Measurements from ENCODE around the gene MPV17L2. TPM values are rescaled to one million over a fixed set of nuclear protein-coding genes. Genes with fewer than 3 reads are reported as not detected.

MPV17L2 gene
- total and polyA plus RNA-seq, 2 donors (not counting 3 experiments of a cell fraction or from before 2014, with no cell fraction given) = 13.8 to 27.6 TPM

DNA sequence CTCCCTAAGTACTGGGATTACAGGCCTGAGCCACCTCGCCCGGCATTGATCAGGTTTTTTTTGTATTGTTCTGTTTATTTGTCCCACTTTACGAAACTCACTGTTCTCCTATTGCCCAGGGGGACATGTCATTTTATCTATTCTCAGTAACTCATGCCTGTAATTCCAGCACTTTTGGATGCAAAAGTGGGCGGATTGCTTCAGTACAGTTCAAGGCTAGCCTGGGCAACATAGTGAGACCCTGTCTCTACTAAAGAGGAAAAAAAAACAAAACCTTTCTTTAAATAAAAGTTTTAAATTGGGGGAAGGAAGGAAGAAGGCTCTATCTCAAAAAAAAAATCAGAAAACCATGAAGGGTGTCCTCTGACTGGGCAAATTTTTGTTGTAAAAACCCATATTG is 2.7 kb upstream of the MPV17L2 start:
- no peak for TF ChIP-seq POLR2AphosphoS5 (IDR thresholded peaks at IDR 0.05; ENCODE audit: insufficient read depth, low read depth, low read length)
- TF ChIP-seq FOS (IDR thresholded peaks at IDR 0.05; ENCODE audit: borderline replicate concordance, insufficient read depth, low read length) = no peak
- TF ChIP-seq MYC (IDR thresholded peaks at IDR 0.05; ENCODE audit: low read depth, low read length) = no peak
- TF ChIP-seq JUN (IDR thresholded peaks at IDR 0.05; ENCODE audit: borderline replicate concordance, insufficient read depth, insufficient read length, low read depth) = no peak
- no peak for TF ChIP-seq EZH2 (IDR thresholded peaks at IDR 0.05; ENCODE audit: borderline replicate concordance, low read depth, low read length, severe bottlenecking)
- TF ChIP-seq, protein P1, sequence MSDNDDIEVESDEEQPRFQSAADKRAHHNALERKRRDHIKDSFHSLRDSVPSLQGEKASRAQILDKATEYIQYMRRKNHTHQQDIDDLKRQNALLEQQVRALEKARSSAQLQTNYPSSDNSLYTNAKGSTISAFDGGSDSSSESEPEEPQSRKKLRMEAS (IDR thresholded peaks at IDR 0.05; ENCODE audit: insufficient read depth, insufficient read length) = no peak
- no peak for TF ChIP-seq POLR2A (IDR thresholded peaks at IDR 0.05; ENCODE audit: low read depth, low read length)
- TF ChIP-seq GATA2 (IDR thresholded peaks at IDR 0.05; ENCODE audit: insufficient read depth, insufficient read length, low read depth, low read length) = no peak
- TF ChIP-seq, protein P2, sequence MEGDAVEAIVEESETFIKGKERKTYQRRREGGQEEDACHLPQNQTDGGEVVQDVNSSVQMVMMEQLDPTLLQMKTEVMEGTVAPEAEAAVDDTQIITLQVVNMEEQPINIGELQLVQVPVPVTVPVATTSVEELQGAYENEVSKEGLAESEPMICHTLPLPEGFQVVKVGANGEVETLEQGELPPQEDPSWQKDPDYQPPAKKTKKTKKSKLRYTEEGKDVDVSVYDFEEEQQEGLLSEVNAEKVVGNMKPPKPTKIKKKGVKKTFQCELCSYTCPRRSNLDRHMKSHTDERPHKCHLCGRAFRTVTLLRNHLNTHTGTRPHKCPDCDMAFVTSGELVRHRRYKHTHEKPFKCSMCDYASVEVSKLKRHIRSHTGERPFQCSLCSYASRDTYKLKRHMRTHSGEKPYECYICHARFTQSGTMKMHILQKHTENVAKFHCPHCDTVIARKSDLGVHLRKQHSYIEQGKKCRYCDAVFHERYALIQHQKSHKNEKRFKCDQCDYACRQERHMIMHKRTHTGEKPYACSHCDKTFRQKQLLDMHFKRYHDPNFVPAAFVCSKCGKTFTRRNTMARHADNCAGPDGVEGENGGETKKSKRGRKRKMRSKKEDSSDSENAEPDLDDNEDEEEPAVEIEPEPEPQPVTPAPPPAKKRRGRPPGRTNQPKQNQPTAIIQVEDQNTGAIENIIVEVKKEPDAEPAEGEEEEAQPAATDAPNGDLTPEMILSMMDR (IDR thresholded peaks at IDR 0.05; ENCODE audit: extremely low read depth in 1 of 2, insufficient read depth in 1 of 2, low read depth in 1 of 2, low read length in 2 of 2) = no peak
- Histone ChIP-seq H3K4me2 (ENCODE audit: insufficient read depth, low read length) (no peak overlapping the region), H3K27ac (ENCODE audit: insufficient read depth, low read depth, low read length) (no peak overlapping the region), H3K4me1 (ENCODE audit: control insufficient read depth, extremely low read depth, insufficient read depth, low read length) (peaks cover 14% of the 10 kb centered on the region), H3K9me3 (replicated peaks; ENCODE audit: control insufficient read depth, insufficient read depth, low read length) (no peaks in the 10 kb centered on the region), H4K20me1 (replicated peaks; ENCODE audit: control insufficient read depth, extremely low read depth, insufficient read depth, low read length) (no peaks in the 10 kb centered on the region), H3K9ac (replicated peaks; ENCODE audit: extremely low read depth, insufficient read depth, low read length) (no peak overlapping the region), H3K4me3 (replicated peaks in 1 of 3; ENCODE audit: insufficient read depth in 1 of 3, low read depth in 1 of 3, low read length in 3 of 3) (no peak overlapping the region), H3K79me2 (ENCODE audit: control insufficient read depth, insufficient read depth, low read length) (no peaks in the 10 kb centered on the region), H2AFZ (ENCODE audit: low read depth, low read length) (no peak overlapping the region), H3K9me1 (replicated peaks; ENCODE audit: control insufficient read depth, extremely low read depth, insufficient read depth, low read length) (no peaks in the 10 kb centered on the region), H3K27me3 (ENCODE audit: control insufficient read depth in 2 of 2, insufficient read depth in 2 of 2, low read length in 2 of 2) (no peaks in the 10 kb centered on the region), H3K36me3 (ENCODE audit: control insufficient read depth in 2 of 2, extremely low read depth in 1 of 2, insufficient read depth in 2 of 2, low read length in 2 of 2) (no peaks in the 10 kb centered on the region)
- BruUV-seq (replicated peaks) = no TSS peak
- POLR2A ChIA-PET = no interaction called here
- FAIRE-seq (no peak), DNase-seq (ENCODE audit: low read depth, low spot score) (no peak)
- intact Hi-C loops (cut with micrococcal nuclease) (no loop called here), dilution Hi-C loops (cut with MboI; ENCODE audit: extremely low pct_ligation_motif_present, low sequenced_read_pairs) (no loop called here)
- CTCF ChIA-PET = interaction anchor here (0.7 to 4.0 kb wide), 4 partner anchors 42 to 292 kb away, joined by 3 to 100 read pairs (median 22); a partner anchor contains a TSS
